A673 (cell line): ENCODE data around the gene MLPH. TPM values are rescaled to one million over a fixed set of nuclear protein-coding genes. Genes with fewer than 3 reads are reported as not detected.

Experiments
- BruUV-seq: library from RNA; stranded (reverse); fragments of 400-500 nt; replicated peaks from 2 replicates; lab custom pipeline; 2021; lab: Mats Ljungman, UMichigan
- CTCF ChIA-PET: fragments of 300-600 bp; sonication (Branson Sonifier 250); formaldehyde crosslinking; loops from one replicate; lab custom pipeline; 2022; ENCODE audit warnings: antibody characterized with exemption; lab: Charles Lee
- POLR2A ChIA-PET: fragments of 300-600 bp; sonication (Branson Sonifier 250); formaldehyde crosslinking; loops from one replicate; lab custom pipeline; 2022; ENCODE audit warnings: antibody characterized with exemption; ENCODE audit not compliant: low non-redundant PET; lab: Charles Lee
- DNase-seq: peaks from one replicate; pipeline ENCODE4 v3.0.0-alpha.2; 2015; ENCODE audit warnings: low spot score
- H3K27ac ChIP-seq: fragments of 200-600 bp; sonication (generic); 2 replicates; pipeline ENCODE4 v1.5.1; 2016; ENCODE audit warnings: mixed run types, low read depth, mild to moderate bottlenecking, mixed read lengths, antibody characterized with exemption, low read length; ENCODE audit not compliant: poor library complexity, severe bottlenecking
- H3K27me3 ChIP-seq: fragments of 200-600 bp; sonication (generic); replicated peaks from 2 replicates; pipeline ENCODE4 v1.6.1; 2017; ENCODE audit warnings: mixed run types, low read depth, mild to moderate bottlenecking, mixed read lengths, antibody characterized with exemption, low read length; ENCODE audit not compliant: insufficient read depth, poor library complexity
- H3K36me3 ChIP-seq: fragments of 200-600 bp; sonication (generic); 2 replicates; pipeline ENCODE4 v1.6.1; 2016; ENCODE audit warnings: mixed run types, mild to moderate bottlenecking, mixed read lengths, antibody characterized with exemption, low read length; ENCODE audit not compliant: insufficient read depth, poor library complexity, severe bottlenecking
- H3K4me1 ChIP-seq: fragments of 200-600 bp; sonication (generic); 2 replicates; pipeline ENCODE4 v1.6.1; 2017; ENCODE audit warnings: mixed run types, mild to moderate bottlenecking, mixed read lengths, antibody characterized with exemption, low read length; ENCODE audit not compliant: insufficient read depth, poor library complexity, severe bottlenecking
- H3K4me3 ChIP-seq: fragments of 200-600 bp; sonication (generic); 2 replicates; pipeline ENCODE4 v1.5.1; 2016; ENCODE audit warnings: low read depth, mixed run types, mild to moderate bottlenecking, mixed read lengths, low read length; ENCODE audit not compliant: poor library complexity, severe bottlenecking
- H3K9me3 ChIP-seq: fragments of 200-600 bp; sonication (generic); 2 replicates; pipeline ENCODE4 v1.6.1; 2016; ENCODE audit warnings: mixed run types, low read depth, mild to moderate bottlenecking, mixed read lengths, antibody characterized with exemption, low read length; ENCODE audit not compliant: poor library complexity, severe bottlenecking
- EZH2 ChIP-seq: fragments of 200-600 bp; sonication (generic); IDR thresholded peaks from 2 replicates; pipeline ENCODE4 v1.6.1; 2017; ENCODE audit warnings: borderline replicate concordance, low read depth, mild to moderate bottlenecking, mixed read lengths, antibody characterized with exemption, low read length; ENCODE audit not compliant: poor library complexity, severe bottlenecking
- intact Hi-C: fragments of 100-400 bp; cut with micrococcal nuclease; formaldehyde crosslinking; loops from one replicate; pipeline ENCODE4 v1.10.0; 2022; ENCODE audit not compliant: unreplicated experiment
- total RNA-seq: library from RNA; stranded (reverse); gene quantifications from 2 replicates; pipeline ENCODE4 v1.2.3, GENCODE V29; 2021
- TF ChIP-seq, protein P1 (sequence below): fragments of 300-800, 200-600 bp; sonication (generic); conservative IDR thresholded peaks from 2 replicates; pipeline ENCODE4 v1.5.1; 2017; ENCODE audit warnings: low read depth, mild to moderate bottlenecking, antibody characterized with exemption, low read length, moderate library complexity, mixed read lengths

The MLPH gene
- total RNA-seq, 1 experiment from 2014 or later, result not detected

DNA sequence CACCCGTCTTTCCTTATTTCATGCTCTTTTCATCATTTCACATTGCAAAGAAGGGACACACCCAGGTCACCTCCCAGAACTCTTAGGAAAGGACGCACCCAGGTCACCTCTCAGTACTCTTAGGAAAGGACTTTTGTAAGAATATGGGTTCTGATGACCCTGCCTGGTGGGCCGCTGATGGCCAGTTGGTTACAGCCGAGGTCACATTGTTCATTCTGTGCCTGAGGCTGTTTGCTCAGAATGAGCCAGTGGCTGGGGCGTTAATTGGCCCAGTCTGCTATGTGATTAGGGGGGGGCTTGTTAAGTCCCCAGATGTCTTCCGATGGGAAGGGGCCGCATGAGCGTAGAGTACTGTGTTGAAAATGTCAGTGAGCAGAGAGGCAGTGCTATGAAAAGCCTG, 9.4 kb downstream of the MLPH start:
- Histone ChIP-seq H3K36me3 (no peaks in the 10 kb centered on the region), H3K27ac (no peak overlapping the region), H3K4me3 (no peak overlapping the region), H3K4me1 (peaks cover 8% of the 10 kb centered on the region), H3K9me3 (peaks cover 7% of the 10 kb centered on the region), H3K27me3 (no peaks in the 10 kb centered on the region)
- intact Hi-C loops, result no loop called here
- CTCF ChIA-PET, result no interaction called here
- BruUV-seq, result no TSS peak
- no peak for TF ChIP-seq EZH2
- TF ChIP-seq, protein P1, sequence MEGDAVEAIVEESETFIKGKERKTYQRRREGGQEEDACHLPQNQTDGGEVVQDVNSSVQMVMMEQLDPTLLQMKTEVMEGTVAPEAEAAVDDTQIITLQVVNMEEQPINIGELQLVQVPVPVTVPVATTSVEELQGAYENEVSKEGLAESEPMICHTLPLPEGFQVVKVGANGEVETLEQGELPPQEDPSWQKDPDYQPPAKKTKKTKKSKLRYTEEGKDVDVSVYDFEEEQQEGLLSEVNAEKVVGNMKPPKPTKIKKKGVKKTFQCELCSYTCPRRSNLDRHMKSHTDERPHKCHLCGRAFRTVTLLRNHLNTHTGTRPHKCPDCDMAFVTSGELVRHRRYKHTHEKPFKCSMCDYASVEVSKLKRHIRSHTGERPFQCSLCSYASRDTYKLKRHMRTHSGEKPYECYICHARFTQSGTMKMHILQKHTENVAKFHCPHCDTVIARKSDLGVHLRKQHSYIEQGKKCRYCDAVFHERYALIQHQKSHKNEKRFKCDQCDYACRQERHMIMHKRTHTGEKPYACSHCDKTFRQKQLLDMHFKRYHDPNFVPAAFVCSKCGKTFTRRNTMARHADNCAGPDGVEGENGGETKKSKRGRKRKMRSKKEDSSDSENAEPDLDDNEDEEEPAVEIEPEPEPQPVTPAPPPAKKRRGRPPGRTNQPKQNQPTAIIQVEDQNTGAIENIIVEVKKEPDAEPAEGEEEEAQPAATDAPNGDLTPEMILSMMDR, result no peak
- no peak for DNase-seq
- POLR2A ChIA-PET, result no interaction called here

DNA sequence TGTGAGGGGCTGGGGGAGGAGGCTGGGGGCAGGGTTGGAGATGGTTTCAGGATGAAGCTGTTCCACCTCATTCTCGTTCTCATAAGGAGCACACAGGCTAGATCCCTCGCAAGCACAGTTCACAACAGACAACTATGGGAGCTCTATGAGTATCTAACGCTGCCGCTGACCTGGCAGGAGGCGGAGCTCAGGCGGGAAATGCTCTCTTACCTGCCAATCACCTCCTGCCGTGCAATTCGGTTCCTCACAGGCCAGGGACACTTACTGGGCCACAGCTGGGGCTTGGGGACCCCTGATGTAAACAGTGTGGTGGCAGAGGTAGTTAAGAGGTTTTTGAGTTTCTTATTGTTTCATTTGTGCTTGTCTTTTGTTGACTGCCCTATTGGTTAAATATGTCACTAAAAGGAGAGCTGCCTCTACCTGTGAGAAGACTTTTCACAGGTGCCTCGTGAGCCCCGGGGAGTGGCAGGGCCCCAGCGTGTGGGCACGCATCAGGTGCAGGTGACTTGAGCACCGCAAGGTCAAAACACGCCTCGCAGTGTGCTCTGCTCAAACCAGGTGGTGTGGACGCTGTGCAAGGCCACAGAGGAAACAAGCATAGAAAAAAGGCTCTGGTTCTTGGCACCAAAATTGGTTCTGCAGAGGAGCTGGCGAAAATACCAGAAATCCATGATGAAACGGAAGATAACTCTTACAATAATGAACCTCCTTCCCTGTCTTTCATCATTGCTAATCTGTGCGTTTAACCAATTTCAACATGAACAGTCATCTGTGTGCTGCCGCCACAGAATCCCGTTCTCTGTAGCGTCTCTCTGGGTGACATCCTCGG, 10.2 kb downstream of the MLPH start:
- BruUV-seq, result no TSS peak
- no peaks in the 10 kb centered on the region for H3K9me3 ChIP-seq
- DNase-seq, result no peak
- H3K4me1 ChIP-seq, result peaks cover 8% of the 10 kb centered on the region
- CTCF ChIA-PET, result no interaction called here
- TF ChIP-seq, protein P1, result no peak
- no peaks in the 10 kb centered on the region for H3K36me3 ChIP-seq
- POLR2A ChIA-PET, result no interaction called here
- no peaks in the 10 kb centered on the region for H3K27me3 ChIP-seq
- intact Hi-C loops, result no loop called here
- no peak overlapping the region for H3K4me3 ChIP-seq
- H3K27ac ChIP-seq, result no peak overlapping the region

DNA sequence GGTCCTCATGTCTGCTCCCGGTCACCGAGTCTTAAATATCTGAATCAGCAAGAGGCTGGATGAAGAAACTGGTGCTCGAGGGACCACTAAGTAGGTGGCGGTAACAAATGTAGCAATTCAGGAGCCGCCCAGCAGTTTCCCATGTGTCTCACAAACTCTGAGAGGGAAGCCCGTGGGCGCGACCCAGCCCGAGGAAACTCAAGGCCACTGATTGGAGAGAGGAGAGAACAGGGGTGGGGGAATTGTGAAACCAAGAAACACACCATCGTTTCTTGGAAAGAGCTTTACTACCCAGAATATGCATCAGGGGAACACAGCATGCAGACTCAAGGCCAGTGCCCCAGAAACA, 10.8 kb downstream of the MLPH start:
- ChIA-PET POLR2A (no interaction called here), CTCF (no interaction called here)
- DNase-seq, result no peak

More for the DNA sequence above, 10.8 kb downstream of the MLPH start:
- no peaks in the 10 kb centered on the region for H3K27me3 ChIP-seq
- no peaks in the 10 kb centered on the region for H3K9me3 ChIP-seq
- intact Hi-C loops, result no loop called here
- TF ChIP-seq, protein P1, result no peak
- TF ChIP-seq EZH2, result no peak
- no peaks in the 10 kb centered on the region for H3K36me3 ChIP-seq
- no peak overlapping the region for H3K27ac ChIP-seq
- H3K4me1 ChIP-seq, result peaks cover 8% of the 10 kb centered on the region
- H3K4me3 ChIP-seq, result no peak overlapping the region
- no TSS peak for BruUV-seq
